ENCODE results near the gene FCF1.

GRCh38 chr14:74723134-74723533 is 10.2 kb downstream of the FCF1 start:
- TF ChIP-seq EP300 (IDR thresholded peaks at IDR 0.05) (no peak), CTCF (IDR thresholded peaks at IDR 0.05) (no peak), POLR2A (IDR thresholded peaks at IDR 0.05) (no peak)
